ENCODE results near the gene GARRE1. TPM values are rescaled to one million over a fixed set of nuclear protein-coding genes. Genes with fewer than 3 reads are reported as not detected.
A peak's percentile ranks its signal among the peaks of the same experiment; 100 is the strongest.
"Not testable (repeated sequence)": the region's sequence is repeated elsewhere in the genome, so short reads cannot be mapped to it uniquely, and the experiment has no call there.

The GARRE1 gene, protein sequence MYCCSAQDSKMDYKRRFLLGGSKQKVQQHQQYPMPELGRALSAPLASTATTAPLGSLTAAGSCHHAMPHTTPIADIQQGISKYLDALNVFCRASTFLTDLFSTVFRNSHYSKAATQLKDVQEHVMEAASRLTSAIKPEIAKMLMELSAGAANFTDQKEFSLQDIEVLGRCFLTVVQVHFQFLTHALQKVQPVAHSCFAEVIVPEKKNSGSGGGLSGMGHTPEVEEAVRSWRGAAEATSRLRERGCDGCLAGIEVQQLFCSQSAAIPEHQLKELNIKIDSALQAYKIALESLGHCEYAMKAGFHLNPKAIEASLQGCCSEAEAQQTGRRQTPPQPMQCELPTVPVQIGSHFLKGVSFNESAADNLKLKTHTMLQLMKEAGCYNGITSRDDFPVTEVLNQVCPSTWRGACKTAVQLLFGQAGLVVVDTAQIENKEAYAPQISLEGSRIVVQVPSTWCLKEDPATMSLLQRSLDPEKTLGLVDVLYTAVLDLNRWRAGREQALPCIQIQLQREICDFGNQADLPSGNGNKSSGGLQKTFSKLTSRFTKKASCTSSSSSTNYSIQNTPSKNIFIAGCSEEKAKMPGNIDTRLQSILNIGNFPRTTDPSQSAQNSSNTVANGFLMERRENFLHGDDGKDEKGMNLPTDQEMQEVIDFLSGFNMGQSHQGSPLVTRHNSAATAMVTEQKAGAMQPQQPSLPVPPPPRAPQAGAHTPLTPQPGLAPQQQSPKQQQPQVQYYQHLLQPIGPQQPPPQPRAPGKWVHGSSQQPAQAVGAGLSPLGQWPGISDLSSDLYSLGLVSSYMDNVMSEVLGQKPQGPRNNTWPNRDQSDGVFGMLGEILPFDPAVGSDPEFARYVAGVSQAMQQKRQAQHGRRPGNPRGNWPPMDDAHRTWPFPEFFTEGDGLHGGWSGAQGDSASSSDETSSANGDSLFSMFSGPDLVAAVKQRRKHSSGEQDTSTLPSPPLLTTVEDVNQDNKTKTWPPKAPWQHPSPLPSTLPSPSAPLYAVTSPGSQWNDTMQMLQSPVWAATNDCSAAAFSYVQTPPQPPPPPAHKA (N-terminal part only)
- total RNA-seq (2014; rRNA removed), result 6.8 and 7.7 TPM in 2 replicates
- 5.8 TPM for polyA plus RNA-seq (2012)

DNA sequence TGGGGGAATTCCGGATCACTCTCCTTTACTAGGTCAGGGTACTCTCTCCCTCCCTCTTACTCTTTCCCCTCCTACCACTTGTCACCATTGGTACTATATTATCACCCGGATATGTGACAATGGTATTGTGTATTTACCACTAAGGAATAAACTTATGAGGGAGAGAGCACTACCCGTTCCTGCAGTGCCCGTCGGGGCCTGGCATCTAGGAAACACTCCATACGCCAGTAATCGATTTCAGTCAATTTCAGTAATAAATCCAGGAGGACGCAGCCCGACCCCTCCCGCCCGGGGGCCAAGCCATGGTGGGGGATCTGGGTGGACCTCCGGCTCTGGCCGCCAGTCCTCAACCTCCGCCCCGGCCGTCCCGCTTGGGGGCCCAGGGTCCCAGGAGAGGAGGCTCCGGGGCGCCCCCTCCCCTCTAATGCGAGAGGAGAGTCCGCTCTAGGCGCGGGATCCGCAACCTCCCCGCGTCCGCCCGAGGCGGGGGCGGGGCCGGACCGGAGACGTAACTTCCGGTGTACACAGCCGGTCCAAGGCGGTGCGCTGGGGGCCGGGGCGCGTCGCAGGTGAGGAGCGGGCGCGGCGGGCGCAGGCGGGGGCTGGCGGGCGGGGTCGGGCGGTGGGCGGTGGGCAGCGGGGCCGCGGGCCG lies at the start of gene GARRE1:
GARRE1 (plus strand) TSS at position 509 of the 652 bp plus-strand sequence. CDS start 45,920 bp downstream, outside the sequence.
- DNase-seq (ENCODE audit: low read depth), result peak; percentile 49

DNA sequence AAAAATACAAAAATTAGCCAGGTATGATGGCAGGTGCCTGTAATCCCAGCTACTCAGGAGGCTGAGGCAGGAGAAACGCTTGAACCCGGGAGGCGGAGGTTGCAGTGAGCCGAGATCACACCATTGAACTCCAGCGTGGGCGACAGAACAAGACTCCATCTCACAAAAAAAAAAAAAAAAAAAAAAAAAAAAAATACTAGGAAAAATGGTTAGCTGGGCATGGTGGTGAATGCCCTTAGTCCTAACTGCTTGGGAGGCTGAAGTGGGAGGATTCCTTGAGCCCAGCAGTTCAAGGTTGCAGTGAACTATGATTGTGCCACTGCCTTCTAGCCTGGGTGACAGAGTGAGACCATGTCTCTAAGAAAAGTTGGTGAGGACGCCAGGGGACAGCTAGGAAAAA lies 49.0 kb upstream of the GARRE1 start:
- DNase-seq (ENCODE audit: low read depth), result not testable (repeated sequence)

DNA sequence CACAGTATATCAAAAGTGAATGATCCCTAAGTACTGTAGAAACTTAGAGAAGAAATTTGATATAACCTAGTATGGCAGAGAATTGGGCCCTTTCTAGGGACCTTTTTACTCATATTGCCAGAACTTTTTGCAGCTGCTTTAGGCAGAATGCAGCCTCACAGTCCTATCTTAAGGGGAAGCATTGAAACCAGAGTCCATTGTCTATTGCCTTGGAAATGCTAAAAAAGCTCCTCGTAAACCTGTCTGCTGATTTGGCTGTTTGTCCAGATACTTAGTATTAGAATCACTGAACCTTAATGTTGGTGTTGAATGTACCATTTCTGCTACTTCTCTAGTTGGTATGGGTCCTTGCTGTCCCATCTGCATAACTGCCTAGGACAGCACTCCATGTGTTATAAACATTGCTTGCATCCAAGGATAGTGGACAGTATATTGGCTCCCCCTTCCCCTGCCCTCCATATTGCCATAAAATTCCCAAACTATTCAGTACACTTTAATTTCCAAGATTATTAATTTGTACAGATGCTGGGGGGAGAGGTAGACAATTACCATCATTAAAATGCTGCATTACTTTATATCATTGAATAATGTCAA lies 46.0 kb upstream of the GARRE1 start:
- no peak for DNase-seq (ENCODE audit: low read depth)

DNA sequence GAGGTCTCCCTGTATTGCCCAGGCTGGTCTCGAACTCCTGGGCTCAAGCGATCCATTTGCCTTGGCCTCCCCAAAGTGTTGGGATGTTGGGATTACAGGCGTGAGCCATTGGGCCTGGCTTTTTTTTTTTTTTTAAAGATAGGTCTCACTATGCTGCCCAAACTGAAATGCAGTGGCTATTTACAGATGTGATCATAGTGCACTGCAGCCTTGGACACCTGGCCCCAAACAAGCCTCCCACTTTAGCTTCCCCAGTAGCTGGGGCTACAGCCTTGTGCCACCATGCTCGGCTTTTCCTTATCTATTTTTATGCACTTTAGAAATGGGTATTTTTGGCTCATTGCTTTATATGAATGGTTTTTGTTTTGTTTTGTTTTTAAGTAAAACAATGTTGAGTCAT lies 44.6 kb upstream of the GARRE1 start:
- no peak for DNase-seq (ENCODE audit: low read depth)

DNA sequence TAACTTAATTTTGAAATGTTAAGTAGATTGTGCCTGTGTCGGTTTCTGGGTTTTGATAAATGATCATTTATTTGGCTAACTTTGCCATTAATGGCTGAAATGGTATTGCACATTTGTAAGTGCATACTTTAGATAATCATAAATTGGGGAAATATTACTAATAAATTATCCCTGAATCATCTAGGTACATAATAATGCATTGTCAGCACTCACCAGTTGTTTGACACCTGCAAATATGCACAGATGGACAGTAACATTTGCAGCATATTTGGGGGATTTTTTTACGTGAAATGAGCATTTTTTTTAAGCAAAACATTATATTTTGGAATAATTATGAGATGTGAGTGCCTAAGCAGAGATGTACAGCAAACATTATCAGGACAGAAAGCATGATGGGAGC lies 41.1 kb upstream of the GARRE1 start:
- DNase-seq (ENCODE audit: low read depth), result no peak

DNA sequence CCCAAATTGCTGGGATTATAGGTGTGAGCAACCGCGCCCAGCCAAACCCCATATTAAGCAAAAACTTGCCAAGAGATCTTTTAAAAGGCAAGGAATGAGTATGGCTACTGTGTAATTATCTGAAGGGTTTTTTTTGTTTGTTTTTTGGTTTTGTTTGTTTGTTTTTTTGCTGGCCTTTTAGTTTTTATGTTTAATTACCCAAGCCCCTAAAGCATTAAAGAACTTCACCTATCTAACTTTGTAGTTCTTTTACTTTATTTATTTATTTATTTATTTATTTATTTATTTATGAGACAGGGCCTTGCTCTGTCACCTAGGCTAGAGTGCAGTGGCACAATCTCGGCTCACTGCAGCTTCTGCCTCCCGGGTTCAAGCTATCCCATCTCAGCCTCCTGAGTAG lies 40.3 kb upstream of the GARRE1 start:
- DNase-seq (ENCODE audit: low read depth), result no peak

DNA sequence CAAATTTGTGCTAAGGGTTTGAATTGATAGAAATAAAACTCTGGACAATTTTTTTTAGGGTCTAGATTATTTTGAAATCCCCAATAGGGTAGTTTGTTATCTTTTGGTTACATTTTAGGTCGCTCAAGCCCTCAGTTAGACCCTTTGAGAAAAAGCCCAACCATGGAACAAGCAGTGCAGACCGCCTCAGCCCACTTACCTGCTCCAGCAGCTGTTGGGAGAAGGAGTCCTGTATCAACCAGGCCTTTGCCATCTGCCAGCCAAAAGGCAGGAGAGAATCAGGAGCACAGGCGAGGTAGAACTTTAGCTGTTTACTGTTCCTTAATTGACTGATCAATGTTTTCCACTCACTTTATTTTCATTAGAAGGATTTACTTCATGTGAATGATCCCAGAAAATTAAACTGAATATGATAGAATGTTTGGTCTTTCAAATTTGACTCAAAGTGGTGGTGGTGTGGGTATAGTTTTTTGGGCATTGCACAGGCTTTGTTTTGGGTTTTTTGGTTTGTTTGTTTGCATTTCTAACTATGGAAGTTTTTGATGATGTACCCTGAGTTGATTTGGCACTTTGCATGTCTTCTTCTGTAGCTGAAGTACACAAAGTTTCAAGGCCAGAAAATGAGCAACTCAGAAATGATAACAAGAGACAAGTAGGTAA lies 39.2 kb upstream of the GARRE1 start:
- no peak for DNase-seq (ENCODE audit: low read depth)

DNA sequence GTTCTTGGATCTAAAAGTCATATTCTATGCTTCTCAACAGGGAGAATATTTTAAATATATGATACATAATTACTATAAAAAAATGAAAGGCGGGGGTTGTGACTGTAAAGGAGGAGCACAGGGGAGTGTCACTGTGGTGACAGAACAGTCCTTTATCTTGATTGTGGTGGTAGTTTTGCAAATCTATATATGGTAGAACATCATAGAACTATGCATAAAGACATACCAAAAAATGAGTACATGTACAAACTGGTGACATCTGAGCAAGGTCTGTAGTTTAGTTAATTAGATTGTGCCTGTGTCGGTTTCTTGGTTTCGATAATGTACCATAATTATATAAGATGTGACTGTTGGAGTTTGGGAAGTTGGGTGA lies 38.7 kb upstream of the GARRE1 start:
- no peak for DNase-seq (ENCODE audit: low read depth)

DNA sequence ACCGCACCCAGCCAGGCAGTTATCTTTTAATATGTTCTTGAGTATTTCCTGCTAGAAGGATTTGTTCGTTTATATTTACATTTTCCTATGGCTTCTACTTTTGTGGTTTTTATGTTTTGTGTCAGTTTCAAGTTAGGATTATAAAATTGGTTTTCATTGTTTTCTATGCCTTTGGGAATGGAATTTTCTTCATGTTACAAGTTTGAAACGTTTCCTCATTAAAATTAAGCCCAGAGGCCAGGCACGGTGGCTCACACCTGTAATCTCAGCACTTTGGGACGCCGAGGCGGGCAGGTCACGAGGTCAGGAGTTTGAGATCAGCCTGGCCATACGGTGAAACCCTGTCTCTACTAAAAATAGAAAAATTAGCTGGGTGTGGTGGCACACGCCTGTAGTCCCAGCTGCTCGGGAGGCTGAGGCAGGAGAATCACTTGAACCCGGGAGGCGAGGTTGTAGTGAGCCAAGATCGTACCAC lies 37.6 kb upstream of the GARRE1 start:
- DNase-seq (ENCODE audit: low read depth), result not testable (repeated sequence)

DNA sequence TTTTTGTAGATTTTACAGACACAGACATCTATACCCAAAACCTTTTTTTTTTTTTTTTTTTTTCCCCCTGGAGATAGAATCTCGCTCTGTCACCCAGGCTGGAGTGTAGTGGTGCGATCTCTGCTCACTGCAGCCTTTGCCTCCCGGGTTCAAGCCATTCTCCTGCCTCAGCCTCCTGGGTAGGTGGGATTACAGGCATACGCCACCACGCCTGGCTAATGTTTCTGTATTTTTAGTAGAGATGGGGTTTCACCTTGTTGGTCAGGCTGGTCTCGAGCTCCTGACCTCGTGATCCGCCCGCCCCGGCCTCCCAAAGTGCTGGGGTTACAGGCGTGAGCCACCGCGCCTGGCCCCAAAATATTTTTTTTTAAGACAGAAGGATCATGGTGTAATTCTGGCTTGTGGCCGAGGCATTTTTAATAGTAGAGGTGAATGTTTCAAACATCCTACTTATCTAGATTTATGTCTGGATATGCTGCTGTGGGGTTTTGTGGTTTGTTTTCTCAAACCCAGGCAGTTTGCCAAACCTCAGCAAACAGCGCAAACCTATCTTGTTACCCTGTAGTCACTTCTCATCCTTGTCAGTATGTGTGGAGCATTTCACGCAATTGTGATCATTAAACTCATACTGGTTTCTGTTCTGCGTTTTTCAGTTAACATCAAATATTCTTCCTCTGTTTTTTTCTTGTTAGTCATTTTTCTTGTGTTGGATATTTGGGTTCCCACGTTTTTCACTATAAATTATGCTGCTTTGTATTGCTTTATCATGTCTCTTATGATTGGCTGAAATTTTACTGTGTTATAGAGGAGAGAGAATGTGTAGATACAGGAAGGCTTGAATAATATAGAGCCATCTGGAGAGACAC lies 36.2 kb upstream of the GARRE1 start:
- peak; percentile 96 for DNase-seq (ENCODE audit: low read depth)

DNA sequence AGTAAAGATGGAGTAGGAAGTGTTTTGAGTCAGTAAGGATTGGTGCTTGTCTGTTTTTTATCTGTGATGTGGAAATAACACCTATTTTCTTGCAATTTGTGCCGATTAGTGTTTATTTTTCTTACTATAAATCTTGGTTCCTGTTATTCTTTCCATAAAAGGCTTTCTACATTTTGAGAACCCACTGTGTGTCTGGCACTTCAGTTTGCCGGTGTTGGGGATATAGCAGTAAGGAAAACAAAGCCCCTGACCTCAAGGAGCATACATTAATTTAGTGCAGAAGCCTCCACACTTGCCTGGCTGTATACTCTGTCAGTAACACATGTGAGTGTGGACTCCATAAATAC lies 35.6 kb upstream of the GARRE1 start:
- no peak for DNase-seq (ENCODE audit: low read depth)

DNA sequence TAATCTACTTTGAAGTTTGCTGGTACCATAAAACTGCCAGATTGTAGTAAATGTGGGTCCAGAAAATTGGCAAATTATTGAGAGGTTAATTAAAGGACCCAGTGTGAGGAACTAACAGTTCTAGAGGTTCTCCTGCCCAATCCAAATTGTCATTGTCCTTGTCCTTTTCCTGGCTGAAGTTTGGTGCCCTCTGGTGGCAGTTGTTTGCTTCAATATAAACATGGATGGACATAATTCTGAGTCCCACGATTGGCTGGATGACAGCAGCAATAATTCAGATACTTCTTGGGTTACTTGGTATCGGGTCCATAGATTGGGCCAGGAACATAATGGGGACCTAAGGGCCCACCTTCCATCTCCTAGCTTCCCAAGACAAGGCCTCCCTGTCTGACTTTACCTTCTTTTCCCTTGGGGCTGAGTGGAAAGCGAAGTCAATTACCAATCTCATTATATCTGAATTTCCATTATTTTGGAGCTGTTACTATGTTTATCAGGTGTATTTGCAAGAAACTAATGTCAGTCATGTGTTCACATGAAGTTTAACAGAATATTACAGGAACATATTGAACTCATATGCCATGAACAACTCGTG lies 33.8 kb upstream of the GARRE1 start:
- peak; percentile 64 for DNase-seq (ENCODE audit: low read depth)

DNA sequence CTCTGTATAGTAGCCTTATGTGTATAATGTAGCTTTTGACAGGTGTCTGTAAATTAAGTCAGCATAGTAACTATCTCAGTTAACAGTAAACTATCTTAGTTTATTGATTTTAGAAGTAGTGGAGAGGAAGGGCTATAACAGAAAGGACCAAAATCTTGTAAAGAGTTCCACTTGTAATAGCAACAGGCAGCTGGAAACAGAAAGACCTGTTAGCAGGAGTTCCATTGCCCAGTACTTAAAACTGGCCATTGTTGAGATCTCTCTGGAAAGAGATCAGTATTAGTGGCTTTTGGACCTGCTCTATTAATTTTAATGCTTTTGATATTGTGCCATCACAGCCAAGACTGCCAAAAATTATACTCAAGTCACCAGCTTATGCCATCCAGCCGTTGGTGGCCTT lies 32.0 kb upstream of the GARRE1 start:
- DNase-seq (ENCODE audit: low read depth), result no peak

DNA sequence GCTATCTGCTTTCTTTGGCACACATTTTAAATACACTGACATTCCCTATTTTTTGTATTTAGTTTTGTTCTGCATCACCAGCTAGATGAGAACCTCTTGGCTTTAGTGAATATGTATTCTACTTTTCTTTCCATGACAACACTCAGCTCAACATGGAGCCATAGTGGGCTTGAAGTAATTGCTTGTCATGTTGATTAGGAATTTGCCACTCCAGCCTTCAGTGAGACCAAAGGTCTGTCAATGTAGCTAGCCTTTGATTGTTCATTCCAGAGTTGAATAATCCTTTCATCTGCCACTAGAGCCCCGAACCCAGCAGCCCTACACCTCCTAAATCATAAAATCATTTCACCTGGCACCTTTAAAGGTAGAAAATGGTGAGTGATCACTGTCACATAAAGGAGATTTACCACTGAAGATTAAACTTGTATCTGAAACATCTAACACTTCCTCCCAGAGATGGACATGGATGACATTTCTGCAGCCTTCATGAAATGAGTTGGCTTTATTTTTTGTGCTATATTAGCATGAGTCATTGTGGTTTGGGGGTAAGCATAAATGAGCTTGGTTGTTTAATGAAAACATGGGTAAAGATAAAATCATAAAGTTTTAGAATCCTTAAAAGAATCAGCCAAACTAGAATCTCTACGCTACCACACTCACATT lies 29.2 kb upstream of the GARRE1 start:
- DNase-seq (ENCODE audit: low read depth), result peak; percentile 57

DNA sequence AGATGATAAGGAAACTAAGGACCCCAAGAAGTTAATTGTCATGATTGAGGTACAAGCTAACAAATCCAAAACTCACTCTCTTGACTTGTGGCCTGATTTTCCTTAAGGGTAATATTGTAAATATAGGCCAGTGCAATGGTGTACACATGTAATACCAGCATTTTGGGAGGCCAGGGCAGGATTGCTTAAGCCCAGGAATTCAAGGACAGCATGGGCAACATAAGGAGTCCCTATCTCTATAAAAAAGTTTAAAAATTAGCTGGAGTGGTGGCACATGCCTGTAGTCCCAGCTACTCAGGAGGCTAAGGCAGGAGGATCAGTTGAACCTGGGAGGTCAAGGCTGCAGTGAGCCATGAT lies 28.7 kb upstream of the GARRE1 start:
- no peak for DNase-seq (ENCODE audit: low read depth)

DNA sequence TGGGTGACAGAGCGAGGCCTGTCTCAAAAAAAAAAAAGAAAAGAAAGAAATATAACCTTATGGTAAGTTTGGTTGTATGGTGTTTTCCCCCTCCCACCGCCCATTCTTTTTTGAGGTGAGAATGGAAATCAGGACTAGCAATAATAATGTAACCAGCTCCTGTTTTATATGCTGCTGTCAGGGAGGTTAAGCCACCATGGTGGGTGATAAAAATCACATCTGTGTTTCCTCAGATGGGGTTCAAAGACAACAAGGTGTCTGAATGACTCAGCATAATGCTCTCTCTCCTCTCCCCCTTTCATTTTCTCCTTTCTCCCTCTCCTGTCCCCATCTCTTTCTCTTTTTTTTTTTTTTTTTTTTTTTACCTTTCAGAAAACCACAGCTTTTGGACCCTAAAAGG lies 28.3 kb upstream of the GARRE1 start:
- no peak for DNase-seq (ENCODE audit: low read depth)

DNA sequence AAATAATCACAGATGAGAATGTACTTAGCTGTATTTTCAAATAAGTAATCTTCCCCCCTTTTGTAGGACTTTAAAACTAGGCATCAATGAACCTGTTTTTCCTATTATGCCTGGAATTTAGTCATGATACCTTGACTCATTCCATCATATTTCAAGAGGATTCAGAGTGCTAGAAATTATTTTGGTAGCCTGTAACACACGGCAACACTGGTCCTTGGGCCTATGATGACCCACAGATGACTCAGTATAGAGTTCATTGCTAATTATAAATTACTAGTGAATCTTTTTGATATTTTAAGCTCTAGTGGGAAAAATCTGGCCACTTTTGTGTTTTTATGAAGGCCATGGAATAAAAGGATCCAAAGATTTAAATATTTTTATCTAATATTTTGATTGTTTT lies 26.0 kb upstream of the GARRE1 start:
- peak; percentile 68 for DNase-seq (ENCODE audit: low read depth)

DNA sequence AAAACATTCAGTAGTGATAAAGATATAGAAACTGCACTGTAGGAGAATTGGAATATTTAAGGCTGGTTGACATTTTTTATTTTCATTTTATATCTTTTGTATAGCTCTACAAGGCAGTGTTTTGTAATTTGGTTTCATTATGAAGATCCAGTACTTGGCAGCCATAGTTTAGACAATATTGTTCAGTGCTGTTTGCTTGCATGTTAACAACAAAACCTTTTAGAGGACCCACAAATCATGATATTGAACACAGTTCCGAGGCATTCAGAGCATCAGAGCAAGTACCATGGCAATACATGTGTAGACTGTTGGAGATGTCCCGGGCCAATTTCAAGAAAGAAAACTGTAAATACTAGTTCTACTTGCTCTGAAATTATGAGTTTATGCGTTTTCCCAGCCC lies 25.6 kb upstream of the GARRE1 start:
- DNase-seq (ENCODE audit: low read depth), result no peak

DNA sequence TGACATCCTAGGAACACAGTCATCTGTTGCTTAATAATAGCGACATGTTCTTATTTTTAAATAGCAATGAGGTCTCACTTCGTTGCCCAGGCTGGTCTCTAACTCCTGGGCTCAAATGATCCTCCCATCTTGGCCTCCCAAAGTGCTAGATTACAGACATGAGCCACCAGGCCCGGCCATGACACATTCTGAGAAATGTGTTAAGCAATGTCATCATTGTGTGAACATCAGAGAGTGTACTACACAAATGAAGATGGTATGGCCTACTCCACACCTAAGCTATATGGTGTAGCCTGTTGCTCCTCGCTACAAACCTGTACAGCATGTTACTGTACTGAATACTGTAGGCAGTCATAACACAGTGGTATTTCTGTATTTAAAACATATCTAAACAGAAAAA lies 24.6 kb upstream of the GARRE1 start:
- no peak for DNase-seq (ENCODE audit: low read depth)
